GM20000 (cell line): ENCODE measurements around the gene NECAP2.
"Not testable (repeated sequence)": the region's sequence is repeated elsewhere in the genome, so short reads cannot be mapped to it uniquely, and the experiment has no call there.

ENCODE experiments used
- DNase-seq: peaks from one replicate; pipeline ENCODE4 v3.0.0; 2012; ENCODE audit warnings: low spot score
- CTCF ChIP-seq: IDR thresholded peaks from 2 replicates; pipeline ENCODE4 v1.5.1; 2012; ENCODE audit warnings: mild to moderate bottlenecking, control low read depth; ENCODE audit errors: extremely low read depth, missing control alignments

NECAP2 gene

DNA sequence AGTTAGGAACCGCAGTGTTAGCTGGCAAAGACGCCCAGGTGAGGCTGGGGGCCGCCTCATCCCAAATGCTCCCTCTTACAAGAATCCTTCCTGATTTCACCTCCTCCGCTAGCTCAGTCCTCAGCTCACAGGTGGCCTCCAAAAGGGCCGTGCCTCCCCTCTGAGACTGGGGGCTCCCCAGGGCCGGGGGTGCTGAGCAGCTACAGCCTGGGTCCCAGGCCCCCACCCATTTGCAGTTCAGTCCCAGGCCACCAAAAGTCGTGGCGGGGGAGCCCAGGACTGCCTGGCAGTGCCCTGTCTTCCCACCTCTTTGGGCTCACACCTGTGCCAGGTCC is 43.9 kb downstream of the NECAP2 start:
- TF ChIP-seq CTCF, result no peak
- no peak for DNase-seq

DNA sequence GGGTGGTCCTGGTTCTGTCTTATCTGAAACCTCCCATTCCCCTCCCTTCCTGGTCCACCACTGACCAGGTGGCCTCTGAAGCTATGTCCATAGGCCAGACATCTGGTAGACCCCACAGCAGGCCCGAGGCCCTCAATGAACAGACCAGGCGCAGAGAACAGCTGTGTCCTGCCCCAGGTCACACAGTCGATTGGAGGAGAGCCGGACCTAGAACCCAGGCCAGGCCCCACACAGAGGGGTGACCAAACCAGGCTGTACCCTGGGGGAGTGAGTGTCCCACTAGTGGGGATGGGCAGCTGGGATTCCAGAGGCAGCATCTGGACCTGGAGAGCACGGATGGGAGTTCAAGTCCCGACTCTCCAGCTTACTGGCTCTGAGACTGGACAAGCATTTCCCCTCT is 44.4 kb downstream of the NECAP2 start:
- no peak for DNase-seq
- no peak for TF ChIP-seq CTCF

DNA sequence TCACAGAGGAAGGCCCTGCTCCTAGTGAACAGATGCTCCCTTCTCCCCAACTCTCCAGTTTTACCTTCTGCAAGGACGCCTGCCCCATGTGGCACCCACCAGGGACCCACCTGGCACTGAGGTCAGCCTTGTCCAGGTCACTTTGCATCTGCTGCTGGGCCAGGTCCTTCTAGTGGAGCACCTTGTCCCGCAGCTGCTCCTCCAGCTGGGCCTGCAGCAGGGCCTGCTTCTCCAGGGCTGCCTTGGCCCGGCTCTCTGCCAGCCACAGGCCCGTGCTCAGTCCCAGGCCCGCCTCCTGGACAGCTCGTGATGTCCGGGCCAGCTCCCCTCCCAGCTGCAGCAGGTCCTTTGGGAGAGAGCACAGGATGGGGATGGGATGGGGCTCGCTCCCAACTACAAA is 45.8 kb downstream of the NECAP2 start:
- not testable (repeated sequence) for DNase-seq

DNA sequence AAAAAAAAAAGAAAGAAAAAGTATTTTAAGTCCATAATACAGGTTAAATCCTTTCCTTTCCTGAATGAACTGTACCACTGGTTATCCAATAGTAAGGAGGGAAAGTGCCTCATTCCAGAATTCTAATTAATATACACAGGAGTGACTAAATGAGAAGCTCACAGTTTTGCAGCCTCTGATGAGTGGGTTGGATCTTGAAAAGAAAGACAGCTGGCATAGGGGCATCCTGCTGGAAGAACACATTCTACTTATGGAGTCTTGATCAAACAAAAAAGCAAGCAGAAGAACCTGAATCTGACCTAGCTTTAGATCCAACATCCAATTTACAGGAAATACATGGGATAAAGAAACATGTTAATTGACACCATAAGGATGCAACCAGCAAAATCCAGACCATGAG is 46.5 kb downstream of the NECAP2 start:
- not testable (repeated sequence) for DNase-seq

GRCh38 chr1:16489195-16489880 is 48.8 kb downstream of the NECAP2 start:
- DNase-seq, result not testable (repeated sequence)

DNA sequence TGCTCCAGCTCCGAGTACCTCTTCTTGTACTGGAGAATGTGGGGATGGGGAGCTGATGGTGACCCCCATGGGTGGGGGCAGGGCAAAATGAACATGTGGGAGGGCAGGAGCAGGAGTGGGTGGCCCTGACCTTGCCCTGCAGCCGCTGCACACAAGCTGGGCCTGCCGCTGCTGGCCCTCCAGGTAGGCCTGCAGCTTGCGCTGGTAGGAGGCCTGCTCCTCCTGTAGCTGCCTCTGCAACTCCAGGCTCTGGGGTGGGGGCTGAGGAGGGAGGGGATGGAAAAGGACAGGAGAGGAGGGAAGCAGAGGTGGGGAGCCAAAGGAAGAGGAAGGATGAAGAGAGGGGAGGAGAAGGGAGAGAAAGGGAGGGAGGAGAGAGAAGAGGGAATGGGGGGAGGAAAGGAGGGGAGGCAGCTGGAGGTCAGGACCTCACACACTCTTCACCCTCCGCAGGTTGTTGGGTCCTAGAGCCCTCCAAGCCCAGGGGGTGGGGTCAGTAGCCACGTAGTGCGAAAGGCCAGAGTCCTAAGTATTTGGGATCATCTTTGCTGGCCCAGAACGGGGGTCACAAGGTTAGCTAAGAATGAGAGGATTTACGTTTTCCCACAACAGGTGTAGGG is 50.6 kb downstream of the NECAP2 start:
- no peak for TF ChIP-seq CTCF
- DNase-seq, result no peak

- not testable (repeated sequence) for DNase-seq
These were observed 52.4 kb downstream of the NECAP2 start for GRCh38 chr1:16492937-16493336.

GRCh38 chr1:16493731-16494130 is 53.2 kb downstream of the NECAP2 start:
- DNase-seq, result not testable (repeated sequence)

DNA sequence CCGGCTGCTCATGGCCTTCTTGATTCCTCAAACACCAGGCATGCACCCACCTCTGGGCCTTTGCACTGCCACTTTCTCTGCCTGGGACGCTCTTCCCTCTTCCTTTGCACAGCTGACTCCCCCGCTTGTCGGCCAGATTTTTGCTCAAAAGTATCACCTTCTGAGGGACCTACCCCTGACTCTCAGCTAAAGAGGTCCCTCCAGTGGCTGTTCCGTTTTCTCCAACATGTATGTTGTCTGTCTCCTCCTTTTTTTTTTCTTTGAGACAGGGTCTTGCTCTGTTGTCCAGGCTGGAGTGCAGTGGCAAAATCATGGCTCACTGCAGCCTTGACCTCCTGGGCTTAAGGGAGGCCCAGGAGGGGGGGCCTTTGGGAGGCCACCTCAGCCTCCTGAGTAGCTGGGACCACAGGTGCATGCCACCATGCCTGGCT is 57.0 kb downstream of the NECAP2 start:
- not testable (repeated sequence) for DNase-seq

GRCh38 chr1:16498047-16498446 is 57.5 kb downstream of the NECAP2 start:
- DNase-seq, result not testable (repeated sequence)

- no peak for TF ChIP-seq CTCF
- peak; percentile 99 for DNase-seq
These were observed 58.3 kb downstream of the NECAP2 start for GRCh38 chr1:16498573-16499413.

DNA sequence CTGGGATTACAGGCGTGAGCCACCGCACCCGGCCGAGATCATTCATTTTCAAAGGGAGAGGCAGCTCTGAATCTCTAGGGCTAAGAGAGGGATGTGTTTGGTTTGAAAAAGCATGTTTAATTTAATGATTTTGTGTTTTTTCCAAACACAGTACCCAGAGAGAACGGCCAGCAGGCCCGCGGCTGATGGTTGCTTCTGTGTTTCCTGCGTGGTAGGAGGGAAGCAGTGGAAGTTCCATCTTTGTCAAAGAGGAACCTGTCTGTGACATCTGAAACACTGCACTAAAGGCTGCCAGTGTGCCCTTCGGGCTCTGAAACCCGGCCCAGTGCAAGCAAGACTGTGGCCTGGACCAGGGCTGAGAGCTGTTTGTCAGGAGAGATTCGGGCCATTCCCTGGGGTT is 59.9 kb downstream of the NECAP2 start:
- DNase-seq, result not testable (repeated sequence)

GRCh38 chr1:16500975-16501374 is 60.5 kb downstream of the NECAP2 start:
- not testable (repeated sequence) for DNase-seq

- DNase-seq, result not testable (repeated sequence)
These were observed 60.9 kb downstream of the NECAP2 start for GRCh38 chr1:16501446-16501845.
